ENCODE data around the gene HSD17B12. TPM values are rescaled to one million over a fixed set of nuclear protein-coding genes. Genes with fewer than 3 reads are reported as not detected.

The HSD17B12 gene
- total and polyA plus RNA-seq, 2 of the 8 experiments (the other 6 are each of a cell fraction or from before 2014, with no cell fraction given): 46.0 to 121 TPM

GRCh38 chr11:43898574-43898973, 218.0 kb downstream of the HSD17B12 start (continued):
- TF ChIP-seq KDM1A (IDR thresholded peaks at IDR 0.05; ENCODE audit: borderline replicate concordance, low read length): no peak

Data from H1 (cell line).